Measurements from ENCODE around the gene TRAP1.
"Not testable (repeated sequence)": the region's sequence is repeated elsewhere in the genome, so short reads cannot be mapped to it uniquely, and the experiment has no call there.

The TRAP1 gene

GRCh38 chr16:3670711-3671110, 46.6 kb downstream of the TRAP1 start:
- DNase-seq, result no peak

- no peak for DNase-seq
These were observed 48.2 kb downstream of the TRAP1 start for GRCh38 chr16:3669082-3669481.

- no peak for DNase-seq
These were observed 48.7 kb downstream of the TRAP1 start for GRCh38 chr16:3668626-3669025.

GRCh38 chr16:3665508-3665907, 51.8 kb downstream of the TRAP1 start:
- no peak for DNase-seq

- DNase-seq, result no peak
These were observed 53.0 kb downstream of the TRAP1 start for GRCh38 chr16:3664187-3664896.

- DNase-seq, result no peak
These were observed 54.7 kb downstream of the TRAP1 start for GRCh38 chr16:3662601-3663000.

GRCh38 chr16:3661922-3662321, 55.4 kb downstream of the TRAP1 start:
- DNase-seq, result no peak

GRCh38 chr16:3661311-3661710, 56.0 kb downstream of the TRAP1 start:
- DNase-seq, result no peak

- DNase-seq, result no peak
These were observed 58.1 kb downstream of the TRAP1 start for GRCh38 chr16:3659251-3659650.

- no peak for DNase-seq
These were observed 60.5 kb downstream of the TRAP1 start for GRCh38 chr16:3656491-3657468.

GRCh38 chr16:3656160-3656490, 61.2 kb downstream of the TRAP1 start:
- DNase-seq, result not testable (repeated sequence)

- no peak for DNase-seq
These were observed 61.7 kb downstream of the TRAP1 start for GRCh38 chr16:3655396-3656159.

GRCh38 chr16:3655030-3655395, 62.3 kb downstream of the TRAP1 start:
- DNase-seq, result no peak

GRCh38 chr16:3654249-3654991, 62.9 kb downstream of the TRAP1 start, which contains the start of gene DNASE1:
DNASE1 (plus strand) TSS chr16:3654691; CDS start chr16:3655374, 683 bp downstream.
- no peak for DNase-seq

GRCh38 chr16:3652373-3653195, 64.7 kb downstream of the TRAP1 start:
- no peak for DNase-seq

GRCh38 chr16:3651461-3652372, 65.6 kb downstream of the TRAP1 start:
- no peak for DNase-seq

- DNase-seq, result no peak
These were observed 66.6 kb downstream of the TRAP1 start for GRCh38 chr16:3650631-3651265.

- no peak for DNase-seq
These were observed 70.9 kb downstream of the TRAP1 start for GRCh38 chr16:3646348-3646920.

- no peak for DNase-seq
These were observed 71.6 kb downstream of the TRAP1 start for GRCh38 chr16:3645504-3646347.
